HEK293 (cell line): ENCODE measurements around the gene CALHM6.

Experiments used
- CTCF ChIA-PET: fragments of 350-600 bp; formaldehyde crosslinking; extraction: SDS; loops from one replicate; lab custom pipeline; 2021; ENCODE audit warnings: antibody characterized with exemption; lab: Yijun Ruan, JAX
- POLR2A ChIA-PET: fragments of 300-600 bp; formaldehyde crosslinking; extraction: SDS; loops from one replicate; lab custom pipeline; 2020; ENCODE audit warnings: antibody characterized with exemption, inconsistent platforms; lab: Yijun Ruan, JAX
- H3K27ac ChIP-seq: fragments of 200-500 bp; sonication (Bioruptor generic); 2 replicates; pipeline ENCODE4 v1.5.1; 2014; ENCODE audit warnings: low read depth, low read length, control low read depth, inconsistent platforms; ENCODE audit errors: extremely low read depth
- H3K36me3 ChIP-seq, 2 experiments: fragments of 200-500 bp in 1 of 2; sonication (Bioruptor generic) in 1 of 2; 1 replicate in 1 of 2; 2 replicates in 1 of 2; pipeline ENCODE4 v1.5.1; 2014 to 2017; ENCODE audit warnings: inconsistent platforms in 2 of 2, low read length in 2 of 2; ENCODE audit not compliant: control insufficient read depth in 2 of 2, insufficient read depth in 1 of 2
- H3K4me1 ChIP-seq: fragments of 200-500 bp; sonication (Bioruptor generic); 2 replicates; pipeline ENCODE4 v1.5.1; 2014; ENCODE audit warnings: mild to moderate bottlenecking, low read length, inconsistent platforms; ENCODE audit not compliant: control insufficient read depth, insufficient read depth
- H3K4me3 ChIP-seq: 2 replicates; pipeline ENCODE4 v1.5.1; 2011; ENCODE audit warnings: low read depth, mild to moderate bottlenecking, control low read depth, low read length, moderate library complexity
- H3K9me3 ChIP-seq: fragments of 200-500 bp; sonication (Bioruptor generic); 2 replicates; pipeline ENCODE4 v1.5.1; 2014; ENCODE audit warnings: low read depth, low read length, inconsistent platforms; ENCODE audit not compliant: control insufficient read depth, insufficient read depth
- ATF2 ChIP-seq: fragments of 450-650 bp; formaldehyde crosslinking; IDR thresholded peaks from 2 replicates; pipeline ENCODE4 v1.5.1; 2016; ENCODE audit warnings: missing biosample characterization, missing genetic modification characterization, low read depth
- MZF1 ChIP-seq: fragments of 450-650 bp; formaldehyde crosslinking; IDR thresholded peaks from 2 replicates; pipeline ENCODE4 v1.5.1; 2017; ENCODE audit warnings: missing biosample characterization, missing genetic modification characterization, borderline replicate concordance
- PRDM6 ChIP-seq: fragments of 450-650 bp; formaldehyde crosslinking; IDR thresholded peaks from 2 replicates; pipeline ENCODE4 v1.5.1; 2017; ENCODE audit warnings: missing biosample characterization, missing genetic modification characterization
- SCRT2 ChIP-seq: fragments of 450-650 bp; formaldehyde crosslinking; IDR thresholded peaks from 2 replicates; pipeline ENCODE4 v1.5.1; 2016; ENCODE audit warnings: missing biosample characterization, missing genetic modification characterization
- ZBTB48 ChIP-seq: fragments of 450-650 bp; formaldehyde crosslinking; IDR thresholded peaks from 2 replicates; pipeline ENCODE4 v1.5.1; 2016; ENCODE audit warnings: missing biosample characterization, missing genetic modification characterization
- ZNF174 ChIP-seq: fragments of 450-650 bp; formaldehyde crosslinking; IDR thresholded peaks from 2 replicates; pipeline ENCODE4 v1.5.0; 2017; ENCODE audit warnings: missing biosample characterization, mild to moderate bottlenecking, missing genetic modification characterization
- ZNF521 ChIP-seq: fragments of 450-650 bp; formaldehyde crosslinking; IDR thresholded peaks from 2 replicates; pipeline ENCODE4 v1.5.1; 2017; ENCODE audit warnings: missing biosample characterization, mild to moderate bottlenecking, missing genetic modification characterization
- ZNF549 ChIP-seq: fragments of 450-650 bp; IDR thresholded peaks from 2 replicates; pipeline ENCODE4 v1.5.1; 2018; ENCODE audit warnings: missing biosample characterization, missing genetic modification characterization, mild to moderate bottlenecking, inconsistent platforms, moderate library complexity
- ZNF560 ChIP-seq: fragments of 450-650 bp; formaldehyde crosslinking; IDR thresholded peaks from 2 replicates; pipeline ENCODE4 v1.5.1; 2017; ENCODE audit warnings: missing biosample characterization, missing genetic modification characterization, borderline replicate concordance
- ZNF561 ChIP-seq: fragments of 450-650 bp; IDR thresholded peaks from 2 replicates; pipeline ENCODE4 v1.5.1; 2018; ENCODE audit warnings: missing biosample characterization, missing genetic modification characterization, borderline replicate concordance
- ZNF645 ChIP-seq: fragments of 450-650 bp; formaldehyde crosslinking; IDR thresholded peaks from 2 replicates; pipeline ENCODE4; 2016; ENCODE audit warnings: missing biosample characterization, missing genetic modification characterization
- ZNF664 ChIP-seq: fragments of 450-650 bp; formaldehyde crosslinking; IDR thresholded peaks from 2 replicates; pipeline ENCODE4 v1.5.1; 2016; ENCODE audit warnings: missing biosample characterization, missing genetic modification characterization
- ZNF777 ChIP-seq: fragments of 450-650 bp; formaldehyde crosslinking; IDR thresholded peaks from 2 replicates; pipeline ENCODE4 v1.5.1; 2017; ENCODE audit warnings: missing biosample characterization, missing genetic modification characterization, borderline replicate concordance

Gene CALHM6

GRCh38 chr6:116445102-116445501 is 16.1 kb upstream of the CALHM6 start:
- Histone ChIP-seq H3K4me3 (no peak overlapping the region), H3K4me1 (peaks cover 14% of the 10 kb centered on the region), H3K36me3 (no peaks in the 10 kb centered on the region), H3K27ac (no peak overlapping the region), H3K9me3 (no peaks in the 10 kb centered on the region)
- POLR2A ChIA-PET = no interaction called here
- CTCF ChIA-PET = interaction anchor here (0.6 to 6.8 kb wide), 20 partner anchors 12 to 623 kb away, joined by 3 to 47 read pairs (median 3); partner anchors contain the start of genes CALHM5 and TSPYL1
- no peak for TF ChIP-seq ZNF777 (tag by site-specific recombination)
- peak; percentile 87 for TF ChIP-seq SCRT2 (tag by site-specific recombination)

GRCh38 chr6:116446399-116446798 is 14.8 kb upstream of the CALHM6 start:
- Histone ChIP-seq H3K36me3 (no peaks in the 10 kb centered on the region), H3K4me1 (peaks cover 14% of the 10 kb centered on the region), H3K9me3 (no peaks in the 10 kb centered on the region), H3K4me3 (no peak overlapping the region), H3K27ac (no peak overlapping the region)
- TF ChIP-seq ZNF174 (tag by site-specific recombination) = no peak
- TF ChIP-seq ZNF549 (tag by site-specific recombination) = no peak
- no peak for TF ChIP-seq ZNF521 (tag by site-specific recombination)
- TF ChIP-seq ZNF560 (tag by site-specific recombination) = no peak
- POLR2A ChIA-PET = interaction anchor here (1.5 kb wide), 1 partner anchor 125 kb away, joined by 6 read pairs; the partner anchor contains the start of gene RWDD1
- CTCF ChIA-PET = interaction anchor here (0.6 to 6.8 kb wide), 9 partner anchors 9 to 393 kb away, joined by 3 to 47 read pairs (median 4); partner anchors contain the start of gene CALHM5

- CTCF ChIA-PET = interaction anchor here (0.6 to 6.8 kb wide), 7 partner anchors 54 to 394 kb away, joined by 3 to 47 read pairs (median 4); partner anchors contain the start of gene CALHM5
- no peak overlapping the region for H3K4me3 ChIP-seq
- H3K27ac ChIP-seq = no peak overlapping the region
- H3K4me1 ChIP-seq = peaks cover 14% of the 10 kb centered on the region
- H3K9me3 ChIP-seq = no peaks in the 10 kb centered on the region
- H3K36me3 ChIP-seq = no peaks in the 10 kb centered on the region
- no peak for TF ChIP-seq ZNF645
- peak; percentile 79 for TF ChIP-seq MZF1 (tag by site-specific recombination)
- 0 out of 2 replicates have a peak, but pooled peaks have one; percentile 7 for TF ChIP-seq ZNF664 (tag by site-specific recombination)
- POLR2A ChIA-PET = interaction anchor here (1.5 kb wide), 1 partner anchor 124 kb away, joined by 6 read pairs; the partner anchor contains the start of gene RWDD1
These were observed 14.1 kb upstream of the CALHM6 start for GRCh38 chr6:116447052-116447451.

- POLR2A ChIA-PET = interaction anchor here (1.5 kb wide), 1 partner anchor 124 kb away, joined by 6 read pairs; the partner anchor contains the start of gene RWDD1
These were observed 13.6 kb upstream of the CALHM6 start for GRCh38 chr6:116447496-116448011.

More at GRCh38 chr6:116447496-116448011, 13.6 kb upstream of the CALHM6 start:
- TF ChIP-seq ZBTB48 (tag by site-specific recombination) (peak; percentile 67), ATF2 (tag by site-specific recombination) (no peak), PRDM6 (0 out of 2 replicates have a peak, but pooled peaks have one; percentile 43), ZNF561 (tag by site-specific recombination) (0 out of 2 replicates have a peak, but pooled peaks have one; percentile 16)
- no peak overlapping the region for H3K4me3 ChIP-seq
- H3K9me3 ChIP-seq = no peaks in the 10 kb centered on the region
- no peaks in the 10 kb centered on the region for H3K36me3 ChIP-seq
- H3K4me1 ChIP-seq = peaks cover 14% of the 10 kb centered on the region
- H3K27ac ChIP-seq = no peak overlapping the region
- CTCF ChIA-PET = interaction anchor here (0.7 to 6.8 kb wide), 4 partner anchors 21 to 231 kb away, joined by 3 to 47 read pairs (median 4); no protein-coding TSS in a partner anchor
